Measurements from ENCODE around the gene DDX31. TPM values are rescaled to one million over a fixed set of nuclear protein-coding genes. Genes with fewer than 3 reads are reported as not detected.

Gene DDX31
- total RNA-seq, 1 experiment from 2014 or later: 30.9 TPM

DNA sequence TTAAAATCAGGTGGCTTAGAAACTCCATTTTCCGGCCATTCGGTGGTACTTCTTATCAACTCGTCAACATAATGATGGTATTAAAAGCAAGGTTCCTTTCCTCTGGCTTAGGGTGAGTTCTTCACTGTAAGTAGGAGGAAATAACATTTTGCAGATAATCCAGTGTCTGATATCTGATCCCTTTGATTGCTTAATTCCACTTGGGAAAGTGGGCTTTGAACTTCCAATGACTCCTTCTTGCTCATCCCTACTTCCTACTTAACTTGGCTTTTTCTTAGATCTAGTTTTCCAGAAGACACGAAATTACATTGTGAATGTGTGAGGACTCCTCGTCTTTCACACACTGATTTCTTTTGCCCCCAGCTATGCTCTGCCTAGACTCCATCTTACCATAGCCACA lies 31.5 kb downstream of the DDX31 start:
- DNase-seq (ENCODE audit: extremely low read depth, low read depth): no peak

DNA sequence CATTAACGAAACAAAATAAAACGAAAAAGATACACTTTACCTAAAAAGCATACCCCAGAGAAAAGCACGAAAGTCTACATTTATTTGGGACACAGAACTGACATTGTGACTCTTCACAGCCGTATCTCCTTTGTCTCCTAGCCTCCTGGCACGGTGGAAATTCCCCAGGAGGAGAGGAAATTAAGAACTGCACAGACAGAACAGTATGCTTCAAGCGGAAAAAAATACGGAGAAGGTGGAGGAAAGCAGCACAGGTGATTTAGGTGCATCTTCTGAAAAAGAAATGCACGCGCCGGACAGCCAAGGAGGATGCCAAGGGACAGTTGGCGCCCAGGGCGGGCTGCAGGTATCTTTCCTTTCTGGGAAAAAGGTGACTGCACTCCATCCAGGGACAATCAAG lies 32.0 kb downstream of the DDX31 start:
- DNase-seq (ENCODE audit: extremely low read depth, low read depth): no peak

DNA sequence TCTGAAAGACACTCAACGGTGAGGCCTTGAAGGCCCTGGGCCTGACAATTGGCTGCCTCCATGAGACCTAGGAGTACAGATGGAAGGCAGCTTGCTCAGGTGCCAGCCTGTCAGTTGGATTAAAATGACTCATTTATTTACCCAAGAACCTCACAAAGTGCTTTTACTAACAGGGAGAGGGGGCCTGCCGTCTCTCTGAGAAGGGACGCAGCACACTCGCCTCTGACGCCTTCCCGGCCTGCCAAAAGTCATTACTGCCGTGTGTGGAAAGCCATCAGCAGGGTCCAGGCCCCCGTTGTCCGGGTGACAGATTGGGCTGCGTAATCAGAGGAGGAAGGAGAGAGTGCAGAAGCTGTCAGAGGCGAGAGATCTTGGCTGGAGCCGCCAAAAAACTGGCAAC lies 32.4 kb downstream of the DDX31 start:
- no peak for DNase-seq (ENCODE audit: extremely low read depth, low read depth)

DNA sequence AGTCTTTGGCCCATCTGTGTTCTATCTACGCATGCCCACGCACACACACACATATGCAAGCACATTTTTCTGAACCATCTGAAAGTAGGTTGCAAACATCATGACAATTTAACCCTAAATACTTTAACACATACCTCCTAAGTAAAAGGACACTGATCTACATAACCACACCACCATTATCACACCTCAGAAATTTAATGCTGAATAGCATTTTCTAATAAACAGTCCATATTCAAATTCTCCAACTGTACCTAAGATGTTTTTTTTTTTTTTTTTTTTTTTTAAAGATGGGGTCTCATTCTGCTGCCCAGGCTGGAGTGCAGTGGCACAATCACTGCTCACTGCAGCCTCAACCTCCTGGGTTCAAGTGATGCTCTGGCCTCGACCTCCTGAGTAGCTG lies 35.5 kb downstream of the DDX31 start:
- no peak for DNase-seq (ENCODE audit: extremely low read depth, low read depth)

DNA sequence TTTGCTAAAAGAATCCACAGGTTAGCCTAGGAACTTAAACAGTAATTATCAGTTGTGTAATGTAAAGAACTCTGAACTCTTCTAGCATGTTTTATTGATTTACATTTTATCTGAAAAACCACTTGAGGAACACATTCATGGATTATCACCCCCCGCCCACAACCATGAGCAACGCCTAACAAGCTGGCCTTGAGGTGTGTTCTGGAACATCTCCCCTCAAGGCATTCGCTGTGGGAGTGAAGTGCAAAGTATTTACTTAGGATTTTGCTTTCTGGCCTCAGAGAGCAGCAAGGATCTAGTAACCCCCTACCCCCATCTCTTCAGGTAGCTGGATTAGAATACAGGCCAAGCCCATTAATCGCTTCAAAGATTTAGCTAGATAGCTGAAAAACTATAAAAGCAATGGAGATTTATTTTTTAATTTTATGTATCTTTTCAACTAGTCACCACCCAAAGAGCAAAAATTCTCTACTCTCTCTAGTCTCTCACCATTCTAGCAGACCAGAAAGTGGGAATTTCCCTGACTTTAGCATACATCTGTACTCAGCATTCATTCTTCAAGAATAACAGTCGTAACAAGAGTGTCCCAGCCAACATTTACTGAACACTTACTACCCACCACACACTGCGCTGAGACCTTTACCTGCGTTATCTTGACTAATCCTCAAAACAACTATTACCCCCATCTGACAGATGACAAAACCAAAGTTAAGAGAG lies 37.2 kb downstream of the DDX31 start:
- DNase-seq (ENCODE audit: extremely low read depth, low read depth): no peak

DNA sequence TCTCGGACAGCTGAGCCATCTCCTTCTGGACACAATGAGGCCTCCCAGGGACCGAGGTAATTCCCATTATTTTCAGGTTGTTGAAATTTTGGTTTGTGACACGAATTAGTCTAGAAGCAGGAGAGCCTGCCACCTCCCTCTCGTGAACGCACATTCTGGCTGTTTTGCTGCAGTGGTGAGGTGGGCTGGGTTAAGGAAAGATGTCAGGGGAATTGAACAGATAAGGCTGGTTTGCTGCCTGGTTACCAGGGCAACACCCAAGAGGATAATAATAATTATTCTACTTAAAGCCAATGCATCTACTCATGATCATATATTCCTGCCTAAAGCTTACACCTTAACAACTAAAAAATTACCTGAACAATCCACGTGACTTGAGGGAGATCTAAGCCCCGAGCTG lies 38.1 kb downstream of the DDX31 start:
- DNase-seq (ENCODE audit: extremely low read depth, low read depth): no peak

DNA sequence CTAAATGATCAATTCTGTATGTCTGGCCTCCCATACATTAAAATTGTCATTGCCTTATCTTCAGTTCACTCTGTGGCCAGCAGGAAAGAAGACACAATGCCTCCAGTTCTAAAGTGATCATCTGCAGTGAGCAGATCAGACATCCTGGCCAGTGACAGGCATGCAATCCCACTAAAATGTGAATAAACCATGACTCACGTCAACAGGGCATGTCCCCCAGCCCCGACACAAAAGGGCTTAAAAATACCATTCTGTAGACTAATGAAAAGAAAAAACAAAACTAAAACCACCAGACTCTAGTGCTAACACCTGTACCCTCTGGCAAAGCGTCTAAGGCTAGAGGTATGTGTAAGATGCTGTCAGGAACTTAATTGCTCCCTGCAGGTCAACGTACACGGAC lies 38.5 kb downstream of the DDX31 start:
- DNase-seq (ENCODE audit: extremely low read depth, low read depth): no peak

DNA sequence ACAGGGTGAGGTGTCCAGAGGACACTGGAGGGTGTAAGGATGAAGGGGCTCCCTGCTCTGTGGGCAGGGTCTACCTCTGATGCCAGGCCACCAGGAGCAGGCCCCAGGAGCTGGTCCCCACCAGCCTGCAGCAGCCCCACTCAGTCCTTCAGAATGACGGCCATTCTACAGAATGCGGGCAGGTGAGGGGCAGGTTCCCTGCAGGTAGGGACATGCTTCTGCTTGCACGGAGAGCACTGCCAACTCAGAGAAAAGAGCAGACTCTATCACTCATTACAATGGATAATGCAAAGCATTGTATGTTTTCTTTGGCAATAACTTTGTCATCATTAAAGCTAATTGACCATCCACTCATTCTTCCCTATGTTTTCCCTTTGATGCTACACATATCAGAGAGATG lies 39.0 kb downstream of the DDX31 start:
- no peak for DNase-seq (ENCODE audit: extremely low read depth, low read depth)

DNA sequence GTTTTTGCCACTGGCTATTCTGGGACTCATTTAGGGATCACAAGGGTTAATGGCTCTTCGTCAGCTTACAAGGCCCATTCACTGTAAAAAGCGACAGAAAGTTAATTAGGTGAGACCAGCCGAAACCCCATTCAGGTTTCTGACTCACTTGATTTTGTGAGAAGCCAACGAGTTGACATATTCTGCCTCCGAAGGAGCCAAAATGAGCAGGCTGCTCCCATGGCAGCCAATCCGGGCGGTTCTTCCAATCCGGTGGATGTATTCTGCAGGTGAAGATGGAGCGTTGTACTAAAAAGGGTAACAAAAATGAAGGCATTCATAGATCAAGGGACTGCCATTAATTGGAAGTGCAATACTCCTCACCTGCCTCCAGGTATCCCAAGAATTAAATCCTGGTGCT lies 39.7 kb downstream of the DDX31 start:
- no peak for DNase-seq (ENCODE audit: extremely low read depth, low read depth)

DNA sequence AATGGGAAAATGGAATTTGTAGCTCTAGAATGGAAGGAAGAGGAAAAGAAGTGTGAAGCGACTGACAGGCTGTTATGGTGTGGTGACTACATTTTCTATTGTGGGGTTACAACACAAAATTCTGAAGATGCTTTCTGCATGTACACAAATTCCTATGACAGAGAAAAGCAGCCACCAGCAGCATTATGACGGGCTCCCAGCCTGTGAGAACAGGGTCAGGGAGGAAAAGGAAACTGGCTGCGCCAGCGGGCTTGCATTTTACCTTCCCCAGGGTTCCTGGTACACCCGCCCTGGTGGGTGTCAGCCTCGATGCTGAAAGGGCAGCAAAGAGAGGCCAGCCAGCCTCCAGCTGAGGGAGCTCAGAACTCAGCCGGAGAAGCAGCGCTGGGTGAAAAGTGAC lies 41.0 kb downstream of the DDX31 start:
- DNase-seq (ENCODE audit: extremely low read depth, low read depth): no peak

DNA sequence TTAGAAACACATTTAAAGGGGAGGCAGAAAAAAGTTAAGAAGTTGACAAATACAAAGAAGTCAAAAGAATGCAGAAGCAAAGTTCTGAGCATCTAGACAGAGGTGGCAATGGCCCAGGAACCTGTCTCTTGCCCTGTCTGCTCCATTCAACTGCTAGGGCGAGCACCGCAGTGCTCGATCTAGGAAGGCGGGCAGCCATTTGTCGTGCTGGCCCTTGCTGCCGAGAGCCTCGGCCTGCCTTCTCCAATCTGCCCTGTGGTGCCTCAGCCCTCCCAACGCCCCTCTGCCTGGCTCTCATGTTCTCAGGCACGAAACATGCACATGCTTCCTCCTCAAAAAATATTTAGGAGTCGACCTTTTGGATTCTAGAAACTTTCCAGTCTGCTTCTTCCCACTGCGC lies 42.2 kb downstream of the DDX31 start:
- no peak for DNase-seq (ENCODE audit: extremely low read depth, low read depth)

DNA sequence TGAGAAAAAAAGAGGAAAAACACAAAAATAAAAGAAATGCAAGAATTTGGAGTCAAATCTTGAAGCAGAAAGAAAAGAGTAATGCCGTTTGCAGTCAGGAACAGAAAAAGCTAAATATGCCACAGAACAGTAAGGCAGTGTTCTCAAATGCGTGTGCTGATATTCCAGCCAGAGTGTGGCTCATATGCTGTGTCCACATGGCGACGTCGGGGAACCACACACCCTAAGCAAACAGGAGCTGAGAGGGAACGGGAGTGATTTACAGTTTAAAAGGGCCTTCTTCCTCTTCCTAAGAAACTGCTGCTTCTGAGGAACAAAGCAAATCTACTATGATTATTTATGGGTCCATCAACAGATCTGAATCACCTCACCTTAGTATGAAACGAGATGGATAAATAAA lies 42.7 kb downstream of the DDX31 start:
- DNase-seq (ENCODE audit: extremely low read depth, low read depth): no peak

DNA sequence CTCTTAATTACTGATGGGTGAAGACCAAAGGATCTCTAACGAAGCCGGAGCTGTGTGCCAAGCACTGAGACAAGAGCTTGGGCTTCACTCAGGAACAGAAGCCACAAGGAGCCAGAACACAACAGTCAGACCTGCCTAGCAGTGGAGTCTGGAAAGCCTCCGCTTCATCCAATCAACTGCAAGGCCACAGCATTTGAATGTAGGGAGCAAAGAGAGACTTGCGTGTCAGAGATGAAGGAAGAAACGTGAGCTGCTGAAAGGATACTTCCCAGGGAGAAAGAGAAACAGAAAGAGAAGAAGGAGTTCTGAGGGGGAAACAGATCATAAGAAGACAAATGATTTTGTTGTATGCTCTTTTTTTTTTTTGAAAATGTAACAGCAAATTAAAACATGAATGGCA lies 43.5 kb downstream of the DDX31 start:
- no peak for DNase-seq (ENCODE audit: extremely low read depth, low read depth)

DNA sequence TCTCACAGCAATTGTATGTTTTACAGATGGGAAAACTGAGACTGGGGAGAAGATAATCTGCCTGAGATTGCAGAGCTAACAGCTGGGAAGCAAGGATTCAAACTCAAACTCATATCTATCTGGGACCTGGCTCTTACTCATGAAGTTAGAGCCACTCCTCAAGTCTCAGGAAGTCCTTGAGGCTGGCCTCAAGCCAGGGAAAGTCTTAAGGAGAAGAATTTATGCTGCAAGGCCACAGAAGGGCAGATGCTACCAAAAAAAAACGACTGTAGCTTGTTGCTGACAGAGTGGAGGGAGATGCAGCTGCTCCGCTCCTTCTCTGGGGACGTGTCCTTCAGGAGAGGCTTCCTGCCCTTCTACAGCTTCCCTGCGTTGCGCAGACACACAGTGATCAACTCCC lies 47.6 kb downstream of the DDX31 start:
- no peak for DNase-seq (ENCODE audit: extremely low read depth, low read depth)

DNA sequence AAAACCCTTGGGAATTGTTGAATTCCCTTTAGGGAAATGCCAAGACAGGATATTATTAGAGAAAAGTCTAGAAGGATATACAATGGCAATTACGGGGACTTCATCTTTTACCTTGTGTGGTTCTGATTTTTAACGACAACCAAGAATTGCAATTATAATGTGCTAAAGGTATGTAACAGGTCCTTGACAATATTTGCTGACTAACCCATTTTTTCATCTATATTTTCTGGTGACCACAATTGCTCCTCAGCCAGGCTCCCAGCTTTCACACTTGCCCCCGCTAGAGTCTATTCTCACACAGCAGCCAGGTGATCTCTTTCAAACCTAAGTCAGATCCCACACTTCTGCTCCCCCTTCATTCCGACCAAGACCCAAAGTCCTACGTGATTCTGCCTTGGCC lies 53.1 kb downstream of the DDX31 start:
- DNase-seq (ENCODE audit: extremely low read depth, low read depth): no peak

DNA sequence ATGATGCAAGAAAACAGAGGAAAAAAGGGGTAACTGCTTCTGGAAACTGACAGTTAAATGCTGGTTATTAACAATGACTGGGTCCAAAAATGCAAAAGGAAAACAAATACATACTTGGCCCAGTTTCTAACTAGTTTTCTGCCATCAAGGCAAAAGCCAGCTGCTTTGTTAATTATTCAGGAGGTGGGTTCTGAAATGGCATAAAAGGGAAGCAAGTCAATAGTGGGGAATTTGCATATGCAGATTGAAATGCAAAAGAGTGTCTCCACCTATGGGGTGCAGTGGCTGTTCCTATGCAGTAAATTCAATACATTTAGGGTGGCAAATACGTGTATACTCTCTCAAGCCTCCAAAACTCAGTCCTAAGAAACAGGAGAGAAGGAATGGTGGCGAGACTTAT lies 54.0 kb downstream of the DDX31 start:
- DNase-seq (ENCODE audit: extremely low read depth, low read depth): no peak

DNA sequence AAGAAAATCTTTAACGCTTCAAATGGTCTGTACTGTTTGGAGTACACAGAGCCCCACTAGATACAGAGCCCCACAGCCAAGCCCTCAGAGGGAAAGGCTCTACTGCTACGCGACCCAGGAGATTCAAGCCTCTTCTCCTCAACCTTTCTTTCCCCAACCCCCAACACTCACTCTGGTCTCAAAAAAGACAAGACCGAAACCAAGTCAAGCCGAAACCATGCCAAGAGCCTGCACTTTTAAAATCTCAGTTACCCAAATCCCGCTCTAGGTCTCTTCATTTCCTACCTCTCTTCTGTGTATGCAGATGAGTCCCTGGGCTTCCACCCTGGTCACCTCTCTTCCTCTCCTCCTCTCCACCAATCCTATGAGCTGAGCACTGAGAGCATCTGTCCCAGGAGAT lies 55.5 kb downstream of the DDX31 start:
- no peak for DNase-seq (ENCODE audit: extremely low read depth, low read depth)

DNA sequence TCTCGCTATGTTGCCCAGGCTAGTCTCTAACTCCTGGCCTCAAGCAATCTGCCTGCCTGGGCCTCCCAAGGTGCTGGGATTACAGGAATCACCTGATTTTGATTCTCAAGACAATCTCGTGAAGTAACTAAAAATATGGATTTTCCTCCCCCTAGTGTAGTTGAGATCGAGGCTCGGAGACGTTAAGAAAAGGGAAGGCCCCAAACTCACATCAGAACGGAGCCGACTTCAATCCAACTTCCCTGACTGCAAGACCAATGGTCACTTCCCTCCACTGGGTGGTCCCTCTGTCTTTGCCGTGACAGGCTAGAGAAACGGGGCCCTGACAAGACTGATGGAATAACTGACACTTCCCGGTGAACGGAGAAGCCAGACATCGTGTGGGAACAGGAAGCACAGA lies 59.1 kb downstream of the DDX31 start:
- no peak for DNase-seq (ENCODE audit: extremely low read depth, low read depth)

DNA sequence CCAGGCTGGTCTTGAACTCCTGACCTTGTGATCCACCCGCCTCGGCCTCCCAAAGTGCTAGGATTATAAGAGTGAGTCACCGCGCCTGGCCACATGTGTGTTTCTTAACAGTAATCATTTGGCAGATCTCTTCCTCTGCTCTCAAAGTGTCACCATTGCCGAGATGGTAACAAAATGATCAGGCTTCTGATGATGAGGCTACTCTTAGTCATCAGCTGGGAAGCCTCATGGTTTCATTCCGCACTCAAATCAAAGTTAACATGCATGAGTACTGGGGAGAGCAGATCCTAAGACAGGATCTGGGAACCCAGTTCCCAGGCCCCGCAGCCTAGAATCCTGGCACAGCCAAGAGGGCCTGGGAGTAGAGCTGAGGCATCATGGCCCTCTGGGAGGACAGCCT lies 60.0 kb downstream of the DDX31 start:
- DNase-seq (ENCODE audit: extremely low read depth, low read depth): no peak

DNA sequence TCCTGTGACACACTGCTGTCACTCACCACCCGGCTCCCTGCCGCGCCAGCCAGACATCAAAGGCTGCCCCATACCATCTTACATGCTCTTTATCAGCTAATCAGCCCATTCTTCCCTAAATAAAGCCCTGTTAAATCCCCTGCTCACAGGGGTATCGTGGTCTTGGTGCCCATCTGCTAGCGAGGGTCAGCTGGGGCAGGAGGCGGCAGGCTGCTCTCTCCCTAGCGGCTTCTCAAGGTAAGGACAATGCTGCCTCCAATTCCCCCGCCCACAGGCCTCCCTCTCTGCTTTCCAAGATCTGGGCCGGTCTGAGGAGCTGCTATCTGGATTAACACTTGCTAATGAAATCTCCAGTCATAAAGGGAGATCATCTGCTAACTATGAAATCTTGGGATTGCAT lies 60.6 kb downstream of the DDX31 start:
- no peak for DNase-seq (ENCODE audit: extremely low read depth, low read depth)

DNA sequence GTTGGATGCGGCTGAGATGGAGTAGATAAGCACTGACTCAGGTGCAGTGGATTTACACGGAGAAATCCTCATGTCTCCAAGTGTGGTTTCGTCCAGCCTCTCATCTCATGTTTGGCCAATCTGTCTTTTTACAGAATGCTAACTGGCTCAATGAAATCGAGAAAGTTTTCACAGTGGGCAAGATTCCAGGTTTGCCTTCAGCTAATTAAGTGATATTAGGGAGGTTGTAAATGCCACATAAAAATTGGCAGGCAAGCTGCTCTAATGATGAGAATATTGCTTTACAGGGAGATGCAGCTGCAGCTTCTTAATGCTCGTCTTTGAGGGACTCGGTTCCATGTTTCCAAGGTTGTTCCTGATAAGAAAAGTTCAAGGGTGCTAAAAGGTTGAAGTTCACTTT lies 63.7 kb downstream of the DDX31 start:
- no peak for DNase-seq (ENCODE audit: extremely low read depth, low read depth)

DNA sequence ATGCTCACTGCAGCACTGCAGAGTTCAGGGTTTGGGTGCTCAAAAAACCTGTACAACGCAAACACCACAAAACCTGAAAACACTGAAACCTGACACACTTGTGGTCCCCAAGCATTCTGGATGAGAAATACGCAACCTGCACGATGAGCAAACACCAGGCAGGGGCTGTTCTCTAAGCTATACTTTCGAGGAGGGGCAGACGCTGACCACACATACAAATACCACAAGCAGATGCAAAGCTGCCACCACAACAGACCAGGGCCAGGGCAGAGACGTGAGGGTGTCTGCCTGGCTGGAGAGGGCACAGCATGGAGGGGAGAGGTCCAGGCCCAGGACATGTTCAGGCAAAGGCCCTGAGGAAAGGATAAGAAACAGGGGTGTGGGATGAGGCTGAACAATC lies 64.4 kb downstream of the DDX31 start:
- DNase-seq (ENCODE audit: extremely low read depth, low read depth): no peak

DNA sequence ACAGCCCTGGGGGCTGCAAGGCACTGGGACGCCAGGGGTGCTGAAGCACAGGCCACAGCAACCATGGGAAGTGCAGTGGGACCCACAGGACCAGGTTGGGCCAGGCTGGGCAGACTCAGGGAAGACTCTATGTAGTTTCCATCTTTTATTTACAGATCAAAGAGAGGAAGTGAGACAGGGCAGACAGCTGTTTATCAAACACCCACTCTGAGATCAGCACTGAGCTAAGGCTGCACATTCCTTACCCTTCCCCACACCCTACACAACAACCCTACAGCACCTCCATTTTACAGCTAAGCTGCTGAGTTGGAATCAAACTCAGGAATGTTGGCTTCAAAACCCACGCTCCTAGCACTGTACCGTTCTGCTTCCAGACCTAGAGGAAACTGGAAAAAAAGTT lies 67.6 kb downstream of the DDX31 start:
- no peak for DNase-seq (ENCODE audit: extremely low read depth, low read depth)
